Caco-2 (cell line): ENCODE results near the gene TEFM. TPM values are rescaled to one million over a fixed set of nuclear protein-coding genes. Genes with fewer than 3 reads are reported as not detected.

Experiments
- BruUV-seq: library from RNA; stranded (reverse); fragments of 400-500 nt; replicated peaks from 2 replicates; lab custom pipeline; 2021; lab: Mats Ljungman, UMichigan
- CTCF ChIA-PET: fragments of 300-600 bp; sonication (Branson Sonifier 250); formaldehyde crosslinking; loops from one replicate; lab custom pipeline; 2022; ENCODE audit warnings: antibody characterized with exemption; lab: Charles Lee
- POLR2A ChIA-PET: fragments of 300-600 bp; sonication (Branson Sonifier 250); formaldehyde crosslinking; loops from one replicate; lab custom pipeline; 2022; ENCODE audit warnings: antibody characterized with exemption; lab: Charles Lee
- DNase-seq, 2 experiments: peaks; one replicate each; pipeline versions ENCODE4 v3.0.0 to v3.0.0-alpha.2; 2020 to 2022
- H3K27me3 ChIP-seq: replicated peaks from 2 replicates; pipeline ENCODE4 v1.6.0; 2011; ENCODE audit warnings: low read length; ENCODE audit not compliant: control insufficient read depth, insufficient read depth
- H3K36me3 ChIP-seq: 2 replicates; pipeline ENCODE4 v1.5.1; 2011; ENCODE audit warnings: low read length; ENCODE audit not compliant: control insufficient read depth, insufficient read depth
- H3K4me1 ChIP-seq: fragments of 250-450 bp; sonication (Bioruptor Pico); 2 replicates; pipeline ENCODE4 v1.5.1; 2020; ENCODE audit warnings: mild to moderate bottlenecking
- H3K4me3 ChIP-seq: 2 replicates; pipeline ENCODE4 v1.5.1; 2011; ENCODE audit warnings: low read depth, mild to moderate bottlenecking, control low read depth, low read length
- H3K9me3 ChIP-seq: fragments of 250-450 bp; sonication (Bioruptor Pico); 2 replicates; pipeline ENCODE4 v1.5.1; 2020; ENCODE audit warnings: mild to moderate bottlenecking, moderate library complexity
- H3K27ac Mint-ChIP-seq: one replicate; pipeline ENCODE4 v1.8.0; 2022; ENCODE audit warnings: mixed read lengths; ENCODE audit not compliant: unreplicated experiment
- H3K27me3 Mint-ChIP-seq: one replicate; pipeline ENCODE4 v1.8.0; 2022; ENCODE audit warnings: mixed read lengths; ENCODE audit not compliant: insufficient read depth, unreplicated experiment
- H3K36me3 Mint-ChIP-seq: one replicate; pipeline ENCODE4 v1.8.0; 2022; ENCODE audit warnings: mild to moderate bottlenecking, mixed read lengths; ENCODE audit not compliant: insufficient read depth, unreplicated experiment
- H3K4me1 Mint-ChIP-seq: one replicate; pipeline ENCODE4 v1.8.0; 2022; ENCODE audit warnings: low read depth, mixed read lengths; ENCODE audit not compliant: unreplicated experiment
- H3K4me3 Mint-ChIP-seq: one replicate; pipeline ENCODE4 v1.8.0; 2022; ENCODE audit warnings: mild to moderate bottlenecking, moderate library complexity, mixed read lengths; ENCODE audit not compliant: unreplicated experiment
- H3K9me3 Mint-ChIP-seq: one replicate; pipeline ENCODE4 v1.8.0; 2022; ENCODE audit warnings: mixed read lengths; ENCODE audit not compliant: unreplicated experiment
- CTCF ChIP-seq, 2 experiments: fragments of 200-600 bp in 1 of 2; IDR thresholded peaks; 1 replicate in 1 of 2; 2 replicates in 1 of 2; pipeline versions ENCODE4 v1.5.1 to v1.8.0; 2011 to 2022; ENCODE audit warnings: antibody characterized with exemption in 1 of 2, control low read depth in 1 of 2, inconsistent platforms in 1 of 2, low read depth in 1 of 2, low read length in 1 of 2, mild to moderate bottlenecking in 1 of 2, moderate library complexity in 1 of 2; ENCODE audit not compliant: insufficient read depth in 1 of 2, severe bottlenecking in 1 of 2, unreplicated experiment in 1 of 2
- intact Hi-C: fragments of 100-400 bp; cut with micrococcal nuclease; formaldehyde crosslinking; loops from one replicate; pipeline ENCODE4 v1.10.0; 2022; ENCODE audit not compliant: unreplicated experiment
- total RNA-seq: library from RNA; stranded (reverse); gene quantifications from 2 replicates; pipeline ENCODE4 v1.2.3, GENCODE V29; 2022

The TEFM gene
- total RNA-seq, 1 experiment from 2014 or later: 16.8 TPM

GRCh38 chr17:30894236-30894635 lies 11.8 kb downstream of the TEFM start:
- BruUV-seq: no TSS peak
- H3K36me3 ChIP-seq: no peaks in the 10 kb centered on the region

DNA sequence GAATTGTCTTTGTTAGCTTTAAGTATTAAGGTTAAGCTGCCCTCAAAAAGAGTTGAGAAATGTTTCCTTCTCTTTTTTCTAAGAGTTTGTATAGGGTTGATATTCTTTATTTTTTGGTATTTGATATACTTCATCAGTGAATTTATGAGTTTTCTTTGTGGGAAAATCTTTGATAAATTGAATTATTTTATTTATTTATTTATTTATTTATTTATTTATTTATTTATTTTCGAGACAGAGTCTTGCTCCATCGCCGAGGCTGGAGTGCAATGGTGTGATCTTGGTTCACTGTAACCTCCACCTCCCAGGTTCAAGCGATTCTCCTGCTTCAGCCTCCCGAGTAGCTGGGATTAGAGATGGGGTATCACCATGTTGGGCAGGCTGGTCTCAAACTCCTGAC lies 19.9 kb downstream of the TEFM start:
- intact Hi-C loops: no loop called here
- peaks cover 48% of the 10 kb centered on the region for H3K36me3 Mint-ChIP-seq
- CTCF ChIA-PET: no interaction called here

More at GRCh38 chr17:30894236-30894635, 11.8 kb downstream of the TEFM start:
- Histone ChIP-seq H3K4me3 (no peak overlapping the region), H3K9me3 (no peaks in the 10 kb centered on the region), H3K4me1 (no peaks in the 10 kb centered on the region), H3K27me3 (no peaks in the 10 kb centered on the region)
- H3K4me1 Mint-ChIP-seq: no peaks in the 10 kb centered on the region
- ChIA-PET POLR2A (no interaction called here), CTCF (no interaction called here)
- H3K9me3 Mint-ChIP-seq: no peaks in the 10 kb centered on the region
- peaks cover 39% of the 10 kb centered on the region for H3K36me3 Mint-ChIP-seq
- no peaks in the 10 kb centered on the region for H3K27me3 Mint-ChIP-seq
- H3K4me3 Mint-ChIP-seq: no peak overlapping the region
- no peak overlapping the region for H3K27ac Mint-ChIP-seq
- intact Hi-C loops: no loop called here
- TF ChIP-seq CTCF (IDR thresholded peaks at IDR 0.05; ENCODE audit: insufficient read depth in 1 of 2, low read depth in 1 of 2, low read length in 1 of 2, severe bottlenecking in 1 of 2, unreplicated experiment in 1 of 2): no peak
- DNase-seq: no peak

GRCh38 chr17:30869005-30869404 lies 37.0 kb downstream of the TEFM start:
- CTCF ChIA-PET: no interaction called here

More for the DNA sequence above, 19.9 kb downstream of the TEFM start:
- Histone ChIP-seq H3K4me1 (no peaks in the 10 kb centered on the region), H3K4me3 (no peak overlapping the region), H3K9me3 (no peaks in the 10 kb centered on the region), H3K27me3 (no peaks in the 10 kb centered on the region), H3K36me3 (no peaks in the 10 kb centered on the region)
- no peak for TF ChIP-seq CTCF (IDR thresholded peaks at IDR 0.05; ENCODE audit: insufficient read depth in 1 of 2, low read depth in 1 of 2, low read length in 1 of 2, severe bottlenecking in 1 of 2, unreplicated experiment in 1 of 2)
- Mint-ChIP-seq H3K27me3 (no peaks in the 10 kb centered on the region), H3K4me1 (no peaks in the 10 kb centered on the region), H3K9me3 (no peaks in the 10 kb centered on the region), H3K4me3 (no peak overlapping the region), H3K27ac (no peak overlapping the region)
- BruUV-seq: no TSS peak
- no peak for DNase-seq
- POLR2A ChIA-PET: no interaction called here

More at GRCh38 chr17:30869005-30869404, 37.0 kb downstream of the TEFM start:
- Mint-ChIP-seq H3K27me3 (no peaks in the 10 kb centered on the region), H3K36me3 (peaks cover 70% of the 10 kb centered on the region), H3K27ac (no peak overlapping the region), H3K9me3 (no peaks in the 10 kb centered on the region), H3K4me1 (no peaks in the 10 kb centered on the region), H3K4me3 (no peak overlapping the region)
- H3K36me3 ChIP-seq: no peaks in the 10 kb centered on the region; the same call in 1 of the 2 replicates
- intact Hi-C loops: no loop called here
- TF ChIP-seq CTCF (IDR thresholded peaks at IDR 0.05; ENCODE audit: insufficient read depth in 1 of 2, low read depth in 1 of 2, low read length in 1 of 2, severe bottlenecking in 1 of 2, unreplicated experiment in 1 of 2): no peak
- no peaks in the 10 kb centered on the region for H3K4me1 ChIP-seq
- H3K27me3 ChIP-seq: no peaks in the 10 kb centered on the region
- H3K4me3 ChIP-seq: no peak overlapping the region
- no TSS peak for BruUV-seq
- H3K9me3 ChIP-seq: no peaks in the 10 kb centered on the region
- DNase-seq: no peak
- POLR2A ChIA-PET: no interaction called here
